Neural progenitor cell (in vitro differentiated cells): ENCODE measurements around the gene JAG1.
"Not testable (repeated sequence)": the region's sequence is repeated elsewhere in the genome, so short reads cannot be mapped to it uniquely, and the experiment has no call there.

Experiments used
- CTCF ChIP-seq: fragments of 200-600 bp; sonication (generic); IDR thresholded peaks from 2 replicates; pipeline ENCODE4 v1.5.1; 2017; ENCODE audit warnings: antibody characterized with exemption, mild to moderate bottlenecking
- EZH2phosphoT487 ChIP-seq: fragments of 200-600 bp; sonication (generic); IDR thresholded peaks from 2 replicates; pipeline ENCODE4 v1.6.1; 2017; ENCODE audit warnings: antibody characterized with exemption

GRCh38 chr20:10613426-10613825, 60.4 kb downstream of the JAG1 start:
- TF ChIP-seq CTCF, EZH2phosphoT487: not testable (repeated sequence)
